ENCODE results near the gene HINFP. TPM values are rescaled to one million over a fixed set of nuclear protein-coding genes. Genes with fewer than 3 reads are reported as not detected.

The HINFP gene
- total and polyA plus RNA-seq, 2 of the 4 experiments (the other 2 are of a cell fraction) = 9.1 to 15.3 TPM

DNA sequence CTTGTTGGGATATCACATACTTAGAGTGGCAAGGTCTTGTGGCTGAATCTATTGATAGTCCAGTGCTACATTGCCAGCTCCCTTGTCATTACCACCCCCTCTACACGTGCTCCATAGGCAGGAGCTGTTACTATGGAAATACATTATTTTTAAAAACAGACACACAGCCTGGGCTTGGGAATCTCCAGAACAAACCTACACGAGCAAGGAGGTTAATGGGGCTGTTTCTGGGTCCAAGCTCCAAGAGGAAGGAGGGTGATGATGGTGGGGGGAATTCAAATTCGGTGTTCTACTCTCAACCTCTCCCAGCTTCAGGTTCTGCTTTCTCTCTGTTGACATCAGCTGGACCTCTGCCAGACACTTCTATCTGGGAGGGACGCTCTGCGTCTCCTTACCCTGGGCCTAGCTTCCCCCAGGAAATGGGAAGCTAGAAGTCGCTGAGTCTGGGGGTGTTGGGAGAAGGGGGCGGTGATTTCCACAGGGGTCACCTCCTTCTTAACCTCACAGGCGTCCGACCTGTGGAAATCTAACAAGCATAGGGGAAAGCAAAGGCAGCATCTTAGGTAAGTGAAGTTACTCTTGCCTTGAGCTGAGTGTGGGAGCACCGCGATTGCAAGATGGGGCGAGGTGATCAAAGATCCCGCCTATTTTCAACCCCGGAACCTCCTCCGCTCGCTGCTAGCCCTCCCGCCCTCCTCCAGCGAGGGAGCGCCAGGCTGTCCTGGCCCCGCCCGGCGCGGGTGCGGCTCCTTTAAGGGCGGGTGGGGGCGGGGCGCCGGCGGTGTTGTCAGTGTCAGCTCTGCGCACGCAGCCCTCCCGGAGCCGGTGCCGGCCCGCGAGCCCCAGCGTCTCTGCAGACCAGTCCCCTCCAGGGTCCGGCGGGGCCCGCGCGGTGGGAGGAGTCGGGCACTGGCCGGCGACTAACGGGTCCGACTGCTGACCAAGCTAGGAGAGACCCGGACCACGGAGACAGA lies 14.5 kb upstream of the HINFP start, which contains the start of gene C2CD2L:
Gene C2CD2L, plus strand, starts transcription at position 781 of the 974 bp plus-strand sequence. CDS start 398 bp downstream, outside the sequence.
- H3K27ac ChIP-seq (ENCODE audit: insufficient read depth, low read length) = peak within 1 kb of the TSS; percentile 73
- POLR2A ChIA-PET (ENCODE audit: unreplicated experiment) = interaction anchor here (0.6 kb wide), 1 partner anchor 22 kb away, joined by 11 read pairs; no protein-coding TSS in a partner anchor

More for the DNA sequence above, 14.5 kb upstream of the HINFP start, which contains the start of gene C2CD2L:
- BruUV-seq (replicated peaks) = no TSS peak
- H2BK120ac ChIP-seq (ENCODE audit: low read depth, low read length) = peak within 1 kb of the TSS; percentile 15
- intact Hi-C loops (cut with micrococcal nuclease) (loop anchor here (10.0 kb wide), 1 partner anchor 368 kb away; no protein-coding TSS in a partner anchor), in situ Hi-C loops (cut with MboI; ENCODE audit: low sequenced_read_pairs) (no loop called here), dilution Hi-C loops (cut with HindIII; ENCODE audit: low sequenced_read_pairs, unreplicated experiment) (no loop called here)
- CTCF ChIA-PET = interaction anchor here (0.8 kb wide), 1 partner anchor 38 kb away, joined by 3 read pairs; no protein-coding TSS in a partner anchor
- peak within 1 kb of the TSS; percentile 95 for H3K4me2 ChIP-seq (ENCODE audit: low read depth, low read length)
- H3K18ac ChIP-seq (ENCODE audit: low read depth, low read length) = peak within 1 kb of the TSS; percentile 4; the same call in 1 of the 2 replicates
- peaks cover 4% of the 10 kb centered on the region; the same call in 1 of the 2 replicates for H4K20me1 ChIP-seq (ENCODE audit: insufficient read depth, low read length)
- H3K4me3 ChIP-seq (ENCODE audit: insufficient read depth, low read depth, low read length) = peak within 1 kb of the TSS; percentile 45
- H3K27me3 ChIP-seq (ENCODE audit: control insufficient read depth, insufficient read depth, low read length) = no peaks in the 10 kb centered on the region
- peak within 1 kb of the TSS; percentile 80 for H3K4ac ChIP-seq (ENCODE audit: low read depth, low read length)
- peak within 1 kb of the TSS; percentile 21 for H4K5ac ChIP-seq (ENCODE audit: low read depth, low read length)
- no peaks in the 10 kb centered on the region for H3K9me3 ChIP-seq (ENCODE audit: control insufficient read depth, insufficient read depth, low read length)
- H3K14ac ChIP-seq (replicated peaks; ENCODE audit: low read depth, low read length) = peak within 1 kb of the TSS; percentile 76
- 0% methylated on average over 18 of the region's 49 CpGs; no CpG with 5 or more reads in 1 of the 2 experiments for WGBS, 2 experiments (ENCODE audit: extremely low coverage in 2 of 2, insufficient read length in 1 of 2)
- peak within 1 kb of the TSS; percentile 95 for H2AFZ ChIP-seq (replicated peaks; ENCODE audit: low read length, poor library complexity)
- peaks cover 10% of the 10 kb centered on the region for H3K36me3 ChIP-seq (ENCODE audit: control insufficient read depth, insufficient read depth, low read length)
- peaks cover 21 to 57% of the 10 kb centered on the region in 2 experiments for H3K79me1 ChIP-seq (ENCODE audit: low read depth in 1 of 2, low read length in 2 of 2)
- H2BK20ac ChIP-seq (ENCODE audit: low read depth, low read length) = peak within 1 kb of the TSS; percentile 6; the same call in 1 of the 2 replicates
- no peak for TF ChIP-seq RCOR1 (IDR thresholded peaks at IDR 0.05; ENCODE audit: insufficient replicate concordance, low read length)
- TF ChIP-seq, protein P1, sequence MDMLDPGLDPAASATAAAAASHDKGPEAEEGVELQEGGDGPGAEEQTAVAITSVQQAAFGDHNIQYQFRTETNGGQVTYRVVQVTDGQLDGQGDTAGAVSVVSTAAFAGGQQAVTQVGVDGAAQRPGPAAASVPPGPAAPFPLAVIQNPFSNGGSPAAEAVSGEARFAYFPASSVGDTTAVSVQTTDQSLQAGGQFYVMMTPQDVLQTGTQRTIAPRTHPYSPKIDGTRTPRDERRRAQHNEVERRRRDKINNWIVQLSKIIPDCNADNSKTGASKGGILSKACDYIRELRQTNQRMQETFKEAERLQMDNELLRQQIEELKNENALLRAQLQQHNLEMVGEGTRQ (IDR thresholded peaks at IDR 0.05; ENCODE audit: low read depth, low read length) = no peak
- TF ChIP-seq MAZ (IDR thresholded peaks at IDR 0.05; ENCODE audit: borderline replicate concordance, low read depth, low read length) = peak; percentile 96
- TF ChIP-seq RFX5 (IDR thresholded peaks at IDR 0.05; ENCODE audit: low read depth, low read length) = no peak
- TF ChIP-seq BHLHE40 (IDR thresholded peaks at IDR 0.05; ENCODE audit: low read depth, low read length) = peak; percentile 69; the same call in 1 of the 2 replicates
- peak within 1 kb of the TSS; percentile 67 for H3K56ac ChIP-seq (ENCODE audit: extremely low read depth, insufficient read depth, low read length)
- peak within 1 kb of the TSS; percentile 91 for H2AK5ac ChIP-seq (ENCODE audit: low read depth, low read length)
- peak within 1 kb of the TSS; percentile 93 for H4K91ac ChIP-seq (ENCODE audit: insufficient read depth, low read depth, low read length)
- peak within 1 kb of the TSS; percentile 86 to 93 for H4K8ac ChIP-seq (ENCODE audit: low read depth in 2 of 2, low read length in 2 of 2)
- peak within 1 kb of the TSS; percentile 23; the same call in 1 of the 3 replicates for H2BK15ac ChIP-seq (ENCODE audit: low read depth, low read length)
- peaks cover 9% of the 10 kb centered on the region for H3K4me1 ChIP-seq (ENCODE audit: control insufficient read depth, insufficient read depth, low read length)
- peak within 1 kb of the TSS; percentile 46 for H2BK5ac ChIP-seq (ENCODE audit: low read depth, low read length, poor library complexity, severe bottlenecking)
- peak within 1 kb of the TSS; percentile 84 for H3K9ac ChIP-seq (ENCODE audit: low read depth, low read length)
- H3K23ac ChIP-seq (ENCODE audit: low read depth, low read length) = peak within 1 kb of the TSS; percentile 37
- ATAC-seq (ENCODE audit: low read depth) (peak; percentile 96), DNase-seq (peak; percentile 83)
- H3K9me1 ChIP-seq (ENCODE audit: insufficient read depth, low read length) = peaks cover 23% of the 10 kb centered on the region
- peak within 1 kb of the TSS; percentile 93 for H2AK9ac ChIP-seq (replicated peaks; ENCODE audit: low read depth, low read length, poor library complexity)

Measured in IMR-90 (cell line).